ENCODE data around the gene NNMT. TPM values are rescaled to one million over a fixed set of nuclear protein-coding genes. Genes with fewer than 3 reads are reported as not detected.

Gene NNMT
- total RNA-seq, result 153 and 330 TPM in 2 replicates

DNA sequence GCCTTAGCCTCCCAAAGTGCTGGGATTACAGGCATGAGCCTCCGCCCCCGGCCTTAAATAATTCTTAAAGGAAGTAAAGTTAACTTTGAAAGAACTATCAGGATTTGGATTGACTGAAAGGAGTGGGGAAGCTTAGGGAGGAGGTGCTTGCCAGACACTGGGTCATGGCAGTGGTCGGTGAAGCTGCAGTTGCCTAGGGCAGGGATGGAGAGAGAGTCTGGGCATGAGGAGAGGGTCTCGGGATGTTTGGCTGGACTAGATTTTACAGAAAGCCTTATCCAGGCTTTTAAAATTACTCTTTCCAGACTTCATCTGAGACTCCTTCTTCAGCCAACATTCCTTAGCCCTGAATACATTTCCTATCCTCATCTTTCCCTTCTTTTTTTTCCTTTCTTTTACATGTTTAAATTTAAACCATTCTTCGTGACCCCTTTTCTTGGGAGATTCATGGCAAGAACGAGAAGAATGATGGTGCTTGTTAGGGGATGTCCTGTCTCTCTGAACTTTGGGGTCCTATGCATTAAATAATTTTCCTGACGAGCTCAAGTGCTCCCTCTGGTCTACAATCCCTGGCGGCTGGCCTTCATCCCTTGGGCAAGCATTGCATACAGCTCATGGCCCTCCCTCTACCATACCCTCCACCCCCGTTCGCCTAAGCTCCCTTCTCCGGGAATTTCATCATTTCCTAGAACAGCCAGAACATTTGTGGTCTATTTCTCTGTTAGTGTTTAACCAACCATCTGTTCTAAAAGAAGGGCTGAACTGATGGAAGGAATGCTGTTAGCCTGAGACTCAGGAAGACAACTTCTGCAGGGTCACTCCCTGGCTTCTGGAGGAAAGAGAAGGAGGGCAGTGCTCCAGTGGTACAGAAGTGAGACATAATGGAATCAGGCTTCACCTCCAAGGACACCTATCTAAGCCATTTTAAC is at the start of gene NNMT:
NNMT (plus strand) TSS at position 724 of the 929 bp plus-strand sequence; CDS start at position 882, 158 bp downstream.

Other genes with a start within 250 kb of the NNMT start
- gene ZBTB16, start 236.7 kb upstream of the NNMT start, total RNA-seq, result 8.2 and 13.4 TPM in 2 replicates
- 3.4 and 4.2 TPM in 2 replicates for gene C11orf71, start 104.1 kb downstream of the NNMT start, total RNA-seq
- 36.3 and 43.4 TPM in 2 replicates for gene RBM7, start 104.3 kb downstream of the NNMT start, total RNA-seq
- gene REXO2, start 143.1 kb downstream of the NNMT start, total RNA-seq, result 98.0 and 103 TPM in 2 replicates

Data from vein endothelial cell (primary cell).